K562 (cell line): ENCODE data around the gene MRPL10. TPM values are rescaled to one million over a fixed set of nuclear protein-coding genes. Genes with fewer than 3 reads are reported as not detected.

Experiments
- ATAC-seq: fragments of 200-7000 bp; cut with Tn5 transposase; 3 replicates; pipeline ENCODE4 v1.9.1; 2020; ENCODE audit warnings: moderate library complexity
- BruUV-seq: library from RNA; stranded (reverse); fragments of 400-500 nt; replicated peaks from 2 replicates; lab custom pipeline; 2021; lab: Mats Ljungman, UMichigan
- CTCF ChIA-PET: fragments of 300-600 bp; formaldehyde crosslinking; extraction: SDS; loops from one replicate; lab custom pipeline; 2021; ENCODE audit warnings: low intra/inter-chr PET ratio; lab: Yijun Ruan, JAX
- POLR2A ChIA-PET: fragments of 300-600, 350-650 bp; sonication (Branson Sonifier 250); formaldehyde crosslinking; extraction: SDS; loops from one replicate; lab custom pipeline; 2021; ENCODE audit warnings: antibody characterized with exemption, inconsistent platforms; lab: Yijun Ruan, JAX
- DNase-seq, 4 experiments: peaks; one replicate each; pipeline versions ENCODE4 v3.0.0 to v3.0.0-alpha.2; 2011 to 2018; ENCODE audit warnings: low spot score in 3 of 4, mixed read lengths in 3 of 4; ENCODE audit errors: extremely low read depth in 1 of 4
- FAIRE-seq: peaks from 2 replicates; lab custom pipeline; 2011; peaks lifted over from hg19 to GRCh38; lab: Jason Lieb, UNC
- H2AFZ ChIP-seq: 2 replicates; pipeline ENCODE4 v1.6.0; 2011; ENCODE audit warnings: low read depth, low read length, control low read depth, inconsistent platforms
- H3K27ac ChIP-seq: fragments of 200-600 bp; 3 replicates; pipeline ENCODE4 v1.8.0; 2011; ENCODE audit warnings: low read depth, mild to moderate bottlenecking, control low read depth, inconsistent platforms, low read length, moderate library complexity, mixed read lengths; ENCODE audit errors: extremely low read depth
- H3K27me3 ChIP-seq, 2 experiments: fragments of 300-600 bp in 1 of 2; 2 replicates in 1 of 2; 3 replicates in 1 of 2; pipeline versions ENCODE4 v1.6.0 to v1.8.0; 2011; ENCODE audit warnings: inconsistent platforms in 2 of 2, low read length in 2 of 2, mild to moderate bottlenecking in 1 of 2, mixed read lengths in 1 of 2, moderate library complexity in 1 of 2; ENCODE audit not compliant: control insufficient read depth in 2 of 2, insufficient read depth in 2 of 2
- H3K36me3 ChIP-seq: fragments of 300-600 bp; 3 replicates; pipeline ENCODE4 v1.8.0; 2011; ENCODE audit warnings: mild to moderate bottlenecking, low read length, inconsistent platforms; ENCODE audit not compliant: control insufficient read depth, insufficient read depth
- H3K4me1 ChIP-seq, 2 experiments: fragments of 200-600 bp in 1 of 2; replicated peaks in 1 of 2; 2 replicates in 1 of 2; 3 replicates in 1 of 2; pipeline versions ENCODE4 v1.5.1 to v1.8.0; 2011; ENCODE audit warnings: inconsistent platforms in 2 of 2, low read length in 2 of 2, mild to moderate bottlenecking in 1 of 2, mixed read lengths in 1 of 2, moderate library complexity in 1 of 2; ENCODE audit not compliant: control insufficient read depth in 2 of 2, insufficient read depth in 2 of 2
- H3K4me2 ChIP-seq: 2 replicates; pipeline ENCODE4 v1.6.1; 2011; ENCODE audit warnings: low read length, control low read depth, inconsistent platforms, mixed read lengths; ENCODE audit not compliant: insufficient read depth
- H3K4me3 ChIP-seq: fragments of 200-600 bp; sonication (generic), shearing (Covaris generic); 2 replicates; pipeline ENCODE4 v1.5.1; 2016; ENCODE audit warnings: control low read depth, inconsistent platforms
- H3K79me2 ChIP-seq: fragments of 200-600 bp; 3 replicates; pipeline ENCODE4 v1.8.0; 2011; ENCODE audit warnings: low read length, inconsistent platforms; ENCODE audit not compliant: control insufficient read depth, insufficient read depth
- H3K9ac ChIP-seq, 2 experiments: 2 replicates each; pipeline versions ENCODE4 v1.6.0 to v1.6.1; 2011; ENCODE audit warnings: low read depth in 2 of 2, low read length in 2 of 2, control low read depth in 1 of 2, inconsistent platforms in 1 of 2, mild to moderate bottlenecking in 1 of 2, mixed read lengths in 1 of 2; ENCODE audit not compliant: insufficient read depth in 1 of 2
- H3K9me1 ChIP-seq: one replicate; pipeline ENCODE4 v1.6.0; 2011; ENCODE audit warnings: inconsistent platforms, mild to moderate bottlenecking, low read length, moderate library complexity; ENCODE audit not compliant: control insufficient read depth, insufficient read depth
- H3K9me3 ChIP-seq: replicated peaks from 2 replicates; pipeline ENCODE4 v1.5.1; 2011; ENCODE audit warnings: low read depth, low read length, inconsistent platforms; ENCODE audit not compliant: control insufficient read depth, insufficient read depth
- H4K20me1 ChIP-seq: replicated peaks from 2 replicates; pipeline ENCODE4 v1.6.1; 2011; ENCODE audit warnings: low read length, inconsistent platforms, mixed read lengths; ENCODE audit not compliant: control insufficient read depth, insufficient read depth
- ADNP ChIP-seq: fragments of 200-800 bp; sonication (Bioruptor generic); IDR thresholded peaks from 2 replicates; pipeline ENCODE4 v1.6.1; 2016; ENCODE audit warnings: missing genetic modification characterization, missing compliant biosample characterization
- BCOR ChIP-seq: fragments of 450-650 bp; IDR thresholded peaks from 2 replicates; pipeline ENCODE4 v1.6.1; 2016
- BDP1 ChIP-seq: IDR thresholded peaks from 3 replicates; pipeline ENCODE4 v1.6.1; 2011; ENCODE audit not compliant: insufficient read length, insufficient read depth
- E2F8 ChIP-seq: fragments of 450-650 bp; IDR thresholded peaks from 2 replicates; pipeline ENCODE4 v1.7.1; 2018; ENCODE audit warnings: mild to moderate bottlenecking, low read depth; ENCODE audit not compliant: partially characterized antibody
- HDAC6 ChIP-seq: IDR thresholded peaks from 2 replicates; pipeline ENCODE4 v1.6.1; 2012; ENCODE audit warnings: low read depth, mild to moderate bottlenecking, control low read depth, inconsistent platforms, low read length, moderate library complexity
- HINFP ChIP-seq: fragments of 450-650 bp; conservative IDR thresholded peaks from 2 replicates; pipeline ENCODE4 v1.6.1; 2016; ENCODE audit warnings: missing genetic modification characterization, low read depth, mild to moderate bottlenecking, control low read depth, missing compliant biosample characterization
- L3MBTL2 ChIP-seq: fragments of 450-650 bp; IDR thresholded peaks from 2 replicates; pipeline ENCODE4 v1.6.1; 2016; ENCODE audit warnings: mild to moderate bottlenecking, moderate library complexity
- PML ChIP-seq: IDR thresholded peaks from 2 replicates; pipeline ENCODE4 v1.6.1; 2012; ENCODE audit warnings: low read length, inconsistent platforms
- SIN3A ChIP-seq, 2 experiments: fragments of 150-350 bp in 1 of 2; IDR thresholded peaks; 2 replicates each; pipeline ENCODE4 v1.6.1; 2011 to 2016; ENCODE audit warnings: borderline replicate concordance in 2 of 2, low read depth in 2 of 2, low read length in 2 of 2, mild to moderate bottlenecking in 2 of 2, moderate library complexity in 2 of 2; ENCODE audit not compliant: control insufficient read depth in 1 of 2
- SOX6 ChIP-seq: fragments of 450-650 bp; IDR thresholded peaks from 2 replicates; pipeline ENCODE4 v1.6.1; 2014; ENCODE audit warnings: mild to moderate bottlenecking
- TCFL5 ChIP-seq: fragments of 250-450 bp; sonication (Bioruptor Pico); conservative IDR thresholded peaks from 2 replicates; pipeline ENCODE4 v1.6.1; 2021; ENCODE audit warnings: mild to moderate bottlenecking, moderate library complexity, matching md5 sums
- ZBTB5 ChIP-seq: fragments of 450-650 bp; IDR thresholded peaks from 2 replicates; pipeline ENCODE4 v1.6.1; 2017; ENCODE audit warnings: antibody characterized with exemption
- ZFP36 ChIP-seq: fragments of 150-350 bp; IDR thresholded peaks from 2 replicates; pipeline ENCODE4 v1.6.1; 2018; ENCODE audit warnings: low read length, low read depth; ENCODE audit not compliant: partially characterized antibody
- ZKSCAN3 ChIP-seq: fragments of 250-450 bp; sonication (Bioruptor Pico); IDR thresholded peaks from 2 replicates; pipeline ENCODE4 v1.4.0; 2020
- ZNF57 ChIP-seq: fragments of 450-650 bp; formaldehyde crosslinking; IDR thresholded peaks from 2 replicates; pipeline ENCODE4 v1.4.0; 2020; ENCODE audit warnings: mild to moderate bottlenecking, moderate library complexity
- whole genome bisulfite sequencing: fragments of 100-300 bp; shearing (Covaris generic); methylation state at CpG from one replicate; pipeline ENCODE4 v1.1.6; 2016; ENCODE audit warnings: low coverage, mixed read lengths; ENCODE audit not compliant: insufficient coverage; ENCODE audit errors: missing lambda C conversion rate; 5-methylcytosine and 5-hydroxymethylcytosine counted together
- in situ Hi-C: fragments of 300-500 bp; cut with MboI; formaldehyde crosslinking; loops from 4 replicates; pipeline ENCODE4 v1.15.0; 2018; ENCODE audit warnings: inconsistent platforms, mixed read lengths
- intact Hi-C: fragments of 100-400 bp; cut with micrococcal nuclease; formaldehyde crosslinking; loops from 2 replicates; pipeline ENCODE4 v1.14.2; 2022
- polyA plus RNA-seq, 8 experiments: library from polyadenylated mRNA; depleted of rRNA in 4 of 8; stranded (reverse) in 5 of 8; unstranded in 3 of 8; fragments of >200 nt; fragmentation: Nextera tagmentation in 2 of 8; fragmentation: Illumina TruSeq in 1 of 8; extraction: Ambion mirVana in 2 of 8; extraction: Trizol in 1 of 8; gene quantifications; 2 replicates each; pipeline versions ENCODE4 v1.2.1 to v1.2.3, GENCODE V29; 2011 to 2014; ENCODE audit warnings: inconsistent platforms in 1 of 8, missing spikeins in 1 of 8
- total RNA-seq, 7 experiments: library from RNA; depleted of rRNA in 6 of 7; stranded (reverse); fragments of >200 nt in 6 of 7; fragmentation: Illumina TruSeq in 2 of 7; extraction: Trizol in 2 of 7; gene quantifications; 2 replicates each; pipeline versions ENCODE4 v1.2.1 to v1.2.3, GENCODE V29; 2011 to 2021; ENCODE audit warnings: low replicate concordance in 1 of 7
- TF ChIP-seq, protein P1 (sequence below): sonication (generic); formaldehyde crosslinking; IDR thresholded peaks from 2 replicates; pipeline ENCODE4 v1.8.0; 2023; ENCODE audit warnings: mild to moderate bottlenecking, missing genetic modification reagents

MRPL10 gene
- total and polyA plus RNA-seq, 9 of the 15 experiments (the other 6 are each of a cell fraction or from before 2014, with no cell fraction given) = 27.8 to 105 (median 67.3) TPM

DNA sequence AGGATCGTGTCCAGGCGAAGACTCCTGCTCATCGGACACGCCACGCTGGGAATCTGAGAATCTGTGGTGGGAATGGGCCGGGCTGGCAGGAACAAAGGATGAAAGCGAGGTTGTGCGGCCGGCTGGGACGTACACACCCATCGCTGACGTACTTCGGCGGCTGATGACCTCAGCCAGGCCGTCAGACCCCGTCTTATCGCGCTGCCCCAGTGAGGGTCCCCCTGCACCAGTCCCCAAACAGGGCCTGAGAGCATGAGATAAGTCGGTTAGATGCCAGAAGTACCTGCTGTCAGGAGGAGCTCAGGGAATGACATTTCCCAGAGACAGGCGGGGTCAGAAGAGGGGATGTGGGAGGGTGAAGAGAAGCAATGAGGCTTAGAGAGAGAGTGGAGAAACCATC is 35.6 kb upstream of the MRPL10 start:
- ATAC-seq (peak; percentile 87), FAIRE-seq (peak; percentile 99), DNase-seq (peak; percentile 99)
- ChIA-PET CTCF (no interaction called here), POLR2A (interaction anchor here (0.6 to 1.5 kb wide), 8 partner anchors 9 to 74 kb away, joined by 3 to 8 read pairs (median 3); partner anchors contain the start of genes PNPO, SP2 and SP6)
- intact Hi-C loops = no loop called here
- no TSS peak for BruUV-seq
- Histone ChIP-seq H4K20me1 (no peaks in the 10 kb centered on the region), H3K36me3 (no peaks in the 10 kb centered on the region), H2AFZ (peak overlapping the region; percentile 75), H3K4me3 (no peak overlapping the region), H3K27ac (peak overlapping the region; percentile 70), H3K9me1 (no peaks in the 10 kb centered on the region), H3K27me3 (no peaks in the 10 kb centered on the region), H3K79me2 (no peaks in the 10 kb centered on the region), H3K9me3 (no peaks in the 10 kb centered on the region), H3K9ac (peak overlapping the region; percentile 55 to 76; a peak in 3 of 4 replicates), H3K4me1 (peaks cover 48 to 54% of the 10 kb centered on the region in 2 experiments), H3K4me2 (peak overlapping the region; percentile 80)
- in situ Hi-C loops = no loop called here
- WGBS = 1% methylated on average over 20 of the region's 20 CpGs
- TF ChIP-seq E2F8 (peak; percentile 82), L3MBTL2 (peak; percentile 72), PML (peak; percentile 97), TCFL5 (CRISPR knock-in tag) (no peak; the same call in 1 of the 2 replicates), SOX6 (peak; percentile 98), SIN3A (IDR thresholded peaks at IDR 0.05; ENCODE audit: borderline replicate concordance in 2 of 2, control insufficient read depth in 1 of 2, low read depth in 2 of 2, low read length in 2 of 2) (no peak), ADNP (tag) (no peak), BDP1 (no peak), HINFP (tag) (peak; percentile 24; the same call in 1 of the 2 replicates), HDAC6 (no peak), ZNF57 (no peak), ZKSCAN3 (CRISPR knock-in tag) (no peak), ZFP36 (peak; percentile 27), BCOR (peak; percentile 93), ZBTB5 (no peak)
- TF ChIP-seq, protein P1, sequence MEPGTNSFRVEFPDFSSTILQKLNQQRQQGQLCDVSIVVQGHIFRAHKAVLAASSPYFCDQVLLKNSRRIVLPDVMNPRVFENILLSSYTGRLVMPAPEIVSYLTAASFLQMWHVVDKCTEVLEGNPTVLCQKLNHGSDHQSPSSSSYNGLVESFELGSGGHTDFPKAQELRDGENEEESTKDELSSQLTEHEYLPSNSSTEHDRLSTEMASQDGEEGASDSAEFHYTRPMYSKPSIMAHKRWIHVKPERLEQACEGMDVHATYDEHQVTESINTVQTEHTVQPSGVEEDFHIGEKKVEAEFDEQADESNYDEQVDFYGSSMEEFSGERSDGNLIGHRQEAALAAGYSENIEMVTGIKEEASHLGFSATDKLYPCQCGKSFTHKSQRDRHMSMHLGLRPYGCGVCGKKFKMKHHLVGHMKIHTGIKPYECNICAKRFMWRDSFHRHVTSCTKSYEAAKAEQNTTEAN (CRISPR knock-in tag) = no peak
